A549 treated with RU486 at 1 μM for 4 hours (cell line): ENCODE data around the gene SVEP1. TPM values are rescaled to one million over a fixed set of nuclear protein-coding genes. Genes with fewer than 3 reads are reported as not detected.

Experiments used
- total RNA-seq: library from RNA; stranded (reverse); fragments of 200-300 nt; extraction: Qiagen RNA extraction; gene quantifications from 5 replicates; pipeline ENCODE4 v1.2.3, GENCODE V29; 2022; ENCODE audit warnings: low read depth

The SVEP1 gene
- total RNA-seq = 1.2 to 1.7 TPM (median 1.6 TPM) in 5 replicates

GRCh38 chr9:110579034-110579861, at the start of gene SVEP1:
TSS of gene SVEP1 (minus strand) at chr9:110579741. CDS start at chr9:110579543, 198 bp downstream.

GRCh38 chr9:110337727-110338126, 241.8 kb downstream of the SVEP1 start, which contains the start of gene TXNDC8:
TSS of gene TXNDC8 (minus strand) at chr9:110337863.

Other genes starting within 250 kb of the SVEP1 start
- not detected in 5 replicates for gene TXNDC8, start 241.9 kb downstream of the SVEP1 start, total RNA-seq
- not detected in 5 replicates for gene MUSK, start 89.0 kb upstream of the SVEP1 start, total RNA-seq